LNCAP (cell line): ENCODE measurements around the gene ACYP1.

Experiments
- CTCF ChIP-seq: fragments of 450-650 bp; IDR thresholded peaks from 2 replicates; pipeline ENCODE4 v1.5.1; 2017; ENCODE audit warnings: mild to moderate bottlenecking

The ACYP1 gene

GRCh38 chr14:75015496-75015895 is 48.3 kb downstream of the ACYP1 start:
- no peak for TF ChIP-seq CTCF

GRCh38 chr14:75013290-75013689 is 50.5 kb downstream of the ACYP1 start:
- TF ChIP-seq CTCF, result no peak

- no peak for TF ChIP-seq CTCF
Measured at GRCh38 chr14:75011356-75011994, 52.3 kb downstream of the ACYP1 start.

GRCh38 chr14:75010472-75011093 is 53.2 kb downstream of the ACYP1 start:
- TF ChIP-seq CTCF, result no peak

GRCh38 chr14:75009176-75009575 is 54.6 kb downstream of the ACYP1 start:
- TF ChIP-seq CTCF, result no peak

- no peak for TF ChIP-seq CTCF
Measured at GRCh38 chr14:75005357-75005756, 58.5 kb downstream of the ACYP1 start.

- TF ChIP-seq CTCF, result no peak
Measured at GRCh38 chr14:75003250-75004027, 60.4 kb downstream of the ACYP1 start.
